GM19328 (cell line): Measurements from ENCODE around the gene MPHOSPH9.

Experiments
- ATAC-seq: cut with Tn5 transposase; IDR thresholded peaks from one replicate; pipeline ENCODE4 v1.9.1; 2021; ENCODE audit warnings: mild to moderate bottlenecking, moderate library complexity; ENCODE audit not compliant: unreplicated experiment

The MPHOSPH9 gene

GRCh38 chr12:123150744-123151456 is 82.0 kb downstream of the MPHOSPH9 start, which contains the start of gene PITPNM2:
Gene PITPNM2, minus strand, starts transcription at chr12:123151090. Its CDS starts 116,500 bp downstream, at chr12:123034590.
- ATAC-seq = no peak

GRCh38 chr12:123150275-123150743 is 82.6 kb downstream of the MPHOSPH9 start:
- no peak for ATAC-seq

GRCh38 chr12:123149501-123150274 is 83.3 kb downstream of the MPHOSPH9 start:
- no peak for ATAC-seq

GRCh38 chr12:123149088-123149487 is 83.9 kb downstream of the MPHOSPH9 start:
- ATAC-seq = no peak

- no peak for ATAC-seq
These were observed 84.3 kb downstream of the MPHOSPH9 start for GRCh38 chr12:123148655-123149054.

GRCh38 chr12:123148223-123148622 is 84.7 kb downstream of the MPHOSPH9 start:
- ATAC-seq = no peak

GRCh38 chr12:123145211-123145610 is 87.7 kb downstream of the MPHOSPH9 start:
- no peak for ATAC-seq

GRCh38 chr12:123143736-123144461 is 89.0 kb downstream of the MPHOSPH9 start:
- no peak for ATAC-seq

- ATAC-seq = no peak
These were observed 89.8 kb downstream of the MPHOSPH9 start for GRCh38 chr12:123142921-123143735.

- no peak for ATAC-seq
These were observed 90.5 kb downstream of the MPHOSPH9 start for GRCh38 chr12:123142518-123142840.

- no peak for ATAC-seq
These were observed 91.1 kb downstream of the MPHOSPH9 start for GRCh38 chr12:123141615-123142517.

- ATAC-seq = no peak
These were observed 92.0 kb downstream of the MPHOSPH9 start for GRCh38 chr12:123140676-123141614.

GRCh38 chr12:123139926-123140675 is 92.8 kb downstream of the MPHOSPH9 start:
- no peak for ATAC-seq

- ATAC-seq = no peak
These were observed 97.3 kb downstream of the MPHOSPH9 start for GRCh38 chr12:123135688-123136087.

GRCh38 chr12:123134826-123135225 is 98.1 kb downstream of the MPHOSPH9 start:
- ATAC-seq = no peak

GRCh38 chr12:123134271-123134671 is 98.7 kb downstream of the MPHOSPH9 start:
- no peak for ATAC-seq

GRCh38 chr12:123133701-123134100 is 99.2 kb downstream of the MPHOSPH9 start:
- no peak for ATAC-seq
